Measurements from ENCODE around the gene TBX5. TPM values are rescaled to one million over a fixed set of nuclear protein-coding genes. Genes with fewer than 3 reads are reported as not detected.

Gene TBX5
- polyA plus RNA-seq, 1 donor: not detected

DNA sequence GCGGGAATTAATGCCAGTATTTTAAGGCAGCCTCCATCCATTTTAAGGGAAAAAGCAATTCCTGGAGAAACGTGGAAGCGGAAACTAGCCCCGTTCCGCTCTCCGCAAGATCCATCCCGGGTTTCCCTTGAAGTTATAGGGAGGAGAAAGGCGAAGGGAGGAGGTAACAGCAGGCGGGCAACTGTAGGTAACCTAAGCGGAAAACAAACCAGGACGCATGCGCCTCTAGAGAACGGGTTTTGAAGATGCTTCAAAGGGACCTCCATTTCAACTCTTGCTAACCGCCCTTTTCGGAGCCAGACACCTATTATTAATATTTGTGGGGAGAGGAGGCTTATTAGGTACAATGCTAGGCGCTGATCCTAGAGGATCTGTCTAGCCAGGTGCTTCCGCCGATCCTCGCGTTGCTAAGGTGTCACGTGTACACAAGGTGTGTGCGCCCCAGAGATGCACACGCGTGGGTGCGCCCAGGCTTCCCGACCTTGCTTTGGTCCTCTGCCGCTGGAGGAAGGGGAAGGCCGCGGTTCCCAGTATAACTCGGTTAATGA lies 6.2 kb downstream of the TBX5 start:
- H3K9me3 ChIP-seq (ENCODE audit: control insufficient read depth, low read depth, low read length): peaks cover 7% of the 10 kb centered on the region
- no peaks in the 10 kb centered on the region for H3K36me3 ChIP-seq (ENCODE audit: control insufficient read depth, insufficient read depth, low read length)
- H3K27me3 ChIP-seq (ENCODE audit: control insufficient read depth, insufficient read depth, low read length): peaks cover 99% of the 10 kb centered on the region
- DNase-seq: peak in 1 of 2 donors; percentile 22
- WGBS (ENCODE audit: insufficient coverage, low lambda C conversion rate): no CpG with 5 or more reads among the region's 30 CpGs
- H3K27ac ChIP-seq (ENCODE audit: low read length): no peak overlapping the region
- no peak overlapping the region for H3K4me3 ChIP-seq (ENCODE audit: low read length)
- H3K4me1 ChIP-seq (ENCODE audit: control insufficient read depth, insufficient read depth, low read length): no peaks in the 10 kb centered on the region

GRCh38 chr12:114397978-114398881 lies 7.7 kb downstream of the TBX5 start:
- H3K27ac ChIP-seq (ENCODE audit: low read length): no peak overlapping the region
- DNase-seq: no peak
- H3K9me3 ChIP-seq (ENCODE audit: control insufficient read depth, low read depth, low read length): peaks cover 7% of the 10 kb centered on the region
- WGBS (ENCODE audit: insufficient coverage, low lambda C conversion rate): 11% methylated on average over 5 of the region's 23 CpGs
- H3K27me3 ChIP-seq (ENCODE audit: control insufficient read depth, insufficient read depth, low read length): peaks cover 99% of the 10 kb centered on the region
- H3K4me3 ChIP-seq (ENCODE audit: low read length): no peak overlapping the region
- H3K4me1 ChIP-seq (ENCODE audit: control insufficient read depth, insufficient read depth, low read length): no peaks in the 10 kb centered on the region
- no peaks in the 10 kb centered on the region for H3K36me3 ChIP-seq (ENCODE audit: control insufficient read depth, insufficient read depth, low read length)

- DNase-seq: no peak
- peaks cover 3% of the 10 kb centered on the region for H3K9me3 ChIP-seq (ENCODE audit: control insufficient read depth, low read depth, low read length)
- no peaks in the 10 kb centered on the region for H3K4me1 ChIP-seq (ENCODE audit: control insufficient read depth, insufficient read depth, low read length)
- H3K4me3 ChIP-seq (ENCODE audit: low read length): no peak overlapping the region
- H3K27me3 ChIP-seq (ENCODE audit: control insufficient read depth, insufficient read depth, low read length): peaks cover 98% of the 10 kb centered on the region
- H3K27ac ChIP-seq (ENCODE audit: low read length): no peak overlapping the region
- H3K36me3 ChIP-seq (ENCODE audit: control insufficient read depth, insufficient read depth, low read length): no peaks in the 10 kb centered on the region
- WGBS (ENCODE audit: insufficient coverage, low lambda C conversion rate): no CpG with 5 or more reads among the region's 19 CpGs
These were observed 8.8 kb downstream of the TBX5 start for GRCh38 chr12:114396869-114397719.

GRCh38 chr12:114396153-114396868 lies 9.6 kb downstream of the TBX5 start:
- Histone ChIP-seq H3K9me3 (ENCODE audit: control insufficient read depth, low read depth, low read length) (peaks cover 3% of the 10 kb centered on the region), H3K36me3 (ENCODE audit: control insufficient read depth, insufficient read depth, low read length) (no peaks in the 10 kb centered on the region), H3K27me3 (ENCODE audit: control insufficient read depth, insufficient read depth, low read length) (peaks cover 98% of the 10 kb centered on the region), H3K4me1 (ENCODE audit: control insufficient read depth, insufficient read depth, low read length) (no peaks in the 10 kb centered on the region), H3K4me3 (ENCODE audit: low read length) (no peak overlapping the region), H3K27ac (ENCODE audit: low read length) (no peak overlapping the region)
- DNase-seq: no peak
- no CpG with 5 or more reads among the region's 50 CpGs for WGBS (ENCODE audit: insufficient coverage, low lambda C conversion rate)

- H3K4me3 ChIP-seq (ENCODE audit: low read length): no peak overlapping the region
- peaks cover 3% of the 10 kb centered on the region for H3K9me3 ChIP-seq (ENCODE audit: control insufficient read depth, low read depth, low read length)
- no CpG with 5 or more reads among the region's 17 CpGs for WGBS (ENCODE audit: insufficient coverage, low lambda C conversion rate)
- no peaks in the 10 kb centered on the region for H3K4me1 ChIP-seq (ENCODE audit: control insufficient read depth, insufficient read depth, low read length)
- peaks cover 98% of the 10 kb centered on the region for H3K27me3 ChIP-seq (ENCODE audit: control insufficient read depth, insufficient read depth, low read length)
- no peaks in the 10 kb centered on the region for H3K36me3 ChIP-seq (ENCODE audit: control insufficient read depth, insufficient read depth, low read length)
- no peak overlapping the region for H3K27ac ChIP-seq (ENCODE audit: low read length)
- DNase-seq: no peak
These were observed 10.2 kb downstream of the TBX5 start for GRCh38 chr12:114395755-114396152.

GRCh38 chr12:114395233-114395632 lies 10.7 kb downstream of the TBX5 start:
- Histone ChIP-seq H3K9me3 (ENCODE audit: control insufficient read depth, low read depth, low read length) (peaks cover 3% of the 10 kb centered on the region), H3K4me3 (ENCODE audit: low read length) (no peak overlapping the region), H3K36me3 (ENCODE audit: control insufficient read depth, insufficient read depth, low read length) (no peaks in the 10 kb centered on the region), H3K4me1 (ENCODE audit: control insufficient read depth, insufficient read depth, low read length) (no peaks in the 10 kb centered on the region), H3K27me3 (ENCODE audit: control insufficient read depth, insufficient read depth, low read length) (peaks cover 97% of the 10 kb centered on the region), H3K27ac (ENCODE audit: low read length) (no peak overlapping the region)
- no CpG with 5 or more reads among the region's 6 CpGs for WGBS (ENCODE audit: insufficient coverage, low lambda C conversion rate)
- DNase-seq: no peak

- no peaks in the 10 kb centered on the region for H3K36me3 ChIP-seq (ENCODE audit: control insufficient read depth, insufficient read depth, low read length)
- no peak overlapping the region for H3K4me3 ChIP-seq (ENCODE audit: low read length)
- no peaks in the 10 kb centered on the region for H3K4me1 ChIP-seq (ENCODE audit: control insufficient read depth, insufficient read depth, low read length)
- no CpG with 5 or more reads among the region's 4 CpGs for WGBS (ENCODE audit: insufficient coverage, low lambda C conversion rate)
- peaks cover 83% of the 10 kb centered on the region for H3K27me3 ChIP-seq (ENCODE audit: control insufficient read depth, insufficient read depth, low read length)
- no peak overlapping the region for H3K27ac ChIP-seq (ENCODE audit: low read length)
- DNase-seq: no peak
- no peaks in the 10 kb centered on the region for H3K9me3 ChIP-seq (ENCODE audit: control insufficient read depth, low read depth, low read length)
These were observed 12.4 kb downstream of the TBX5 start for GRCh38 chr12:114393569-114393968.

- no peak overlapping the region for H3K4me3 ChIP-seq (ENCODE audit: low read length)
- H3K27ac ChIP-seq (ENCODE audit: low read length): no peak overlapping the region
- H3K27me3 ChIP-seq (ENCODE audit: control insufficient read depth, insufficient read depth, low read length): peaks cover 77% of the 10 kb centered on the region
- no CpG with 5 or more reads among the region's 5 CpGs for WGBS (ENCODE audit: insufficient coverage, low lambda C conversion rate)
- H3K36me3 ChIP-seq (ENCODE audit: control insufficient read depth, insufficient read depth, low read length): no peaks in the 10 kb centered on the region
- H3K9me3 ChIP-seq (ENCODE audit: control insufficient read depth, low read depth, low read length): no peaks in the 10 kb centered on the region
- DNase-seq: no peak
- no peaks in the 10 kb centered on the region for H3K4me1 ChIP-seq (ENCODE audit: control insufficient read depth, insufficient read depth, low read length)
These were observed 13.0 kb downstream of the TBX5 start for GRCh38 chr12:114392909-114393308.

DNA sequence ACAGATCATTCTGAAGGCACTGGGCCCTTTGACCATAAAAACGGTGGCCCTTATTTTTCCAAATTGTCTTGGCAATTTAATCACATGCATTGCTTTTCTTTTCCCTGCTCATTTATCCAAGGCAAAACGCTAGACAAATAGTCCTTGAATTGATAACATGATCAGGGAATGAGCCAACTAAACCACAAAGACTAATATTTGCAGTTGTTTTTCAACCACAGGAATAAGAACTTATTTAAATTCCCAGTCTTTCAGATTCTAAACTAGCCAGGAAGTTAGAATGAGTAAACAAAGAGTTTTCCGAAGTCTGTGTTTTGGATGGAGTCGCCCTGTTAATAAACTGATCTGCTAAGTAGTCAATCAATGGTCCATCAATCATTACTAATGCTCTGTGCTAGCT lies 14.9 kb downstream of the TBX5 start:
- Histone ChIP-seq H3K9me3 (ENCODE audit: control insufficient read depth, low read depth, low read length) (no peaks in the 10 kb centered on the region), H3K27ac (ENCODE audit: low read length) (no peak overlapping the region), H3K4me1 (ENCODE audit: control insufficient read depth, insufficient read depth, low read length) (no peaks in the 10 kb centered on the region), H3K4me3 (ENCODE audit: low read length) (no peak overlapping the region), H3K27me3 (ENCODE audit: control insufficient read depth, insufficient read depth, low read length) (peaks cover 58% of the 10 kb centered on the region), H3K36me3 (ENCODE audit: control insufficient read depth, insufficient read depth, low read length) (no peaks in the 10 kb centered on the region)
- DNase-seq: no peak
- WGBS (ENCODE audit: insufficient coverage, low lambda C conversion rate): 0% methylated on average over 1 of the region's 4 CpGs

GRCh38 chr12:114384739-114385138 lies 21.2 kb downstream of the TBX5 start:
- no peaks in the 10 kb centered on the region for H3K36me3 ChIP-seq (ENCODE audit: control insufficient read depth, insufficient read depth, low read length)
- H3K27me3 ChIP-seq (ENCODE audit: control insufficient read depth, insufficient read depth, low read length): peaks cover 12% of the 10 kb centered on the region
- WGBS (ENCODE audit: insufficient coverage, low lambda C conversion rate): 100% methylated on average over 1 of the region's 4 CpGs
- no peak overlapping the region for H3K4me3 ChIP-seq (ENCODE audit: low read length)
- H3K9me3 ChIP-seq (ENCODE audit: control insufficient read depth, low read depth, low read length): no peaks in the 10 kb centered on the region
- no peak for DNase-seq
- no peak overlapping the region for H3K27ac ChIP-seq (ENCODE audit: low read length)
- no peaks in the 10 kb centered on the region for H3K4me1 ChIP-seq (ENCODE audit: control insufficient read depth, insufficient read depth, low read length)
